Spleen (tissue), 7 donors: ENCODE results near the gene PDE8B.

Source experiments
- CTCF ChIP-seq, 11 experiments: fragments of 200-600 bp in 7 of 11; fragments of 450-650 bp in 4 of 11; sonication (generic) in 4 of 11; IDR thresholded peaks in 8 of 11; conservative IDR thresholded peaks in 3 of 11; 1 replicate in 7 of 11; 2 replicates in 4 of 11; pipeline versions ENCODE4 v1.4.0 to v1.8.0; 2016 to 2021; ENCODE audit warnings: antibody characterized with exemption in 11 of 11, inconsistent platforms in 4 of 11, mild to moderate bottlenecking in 1 of 11
- POLR2A ChIP-seq, 3 donors: fragments of 450-650 bp; IDR thresholded peaks; one replicate each; pipeline ENCODE4 v1.5.1; 2017; ENCODE audit warnings: antibody characterized with exemption in 3 of 3, mild to moderate bottlenecking in 1 of 3
- POLR2AphosphoS5 ChIP-seq, 3 donors: sonication (generic); formaldehyde crosslinking; IDR thresholded peaks; one replicate each; pipeline ENCODE4 v1.5.1; 2017; ENCODE audit warnings: antibody characterized with exemption in 3 of 3
- donor health status: DM: no; HTN: no; CAD: no; lungs with moderate emphysema.
- donor health status: DM: no; HTN: no; CAD: no.
- donor health status: DM: no; HTN: no; CAD: no.

- TF ChIP-seq CTCF (IDR thresholded peaks at IDR 0.05 in 8 of 11, conservative IDR thresholded peaks at IDR 0.05 in 3 of 11) (no peak), POLR2AphosphoS5 (IDR thresholded peaks at IDR 0.05) (no peak), POLR2A (IDR thresholded peaks at IDR 0.05) (no peak)
These were observed 72.0 kb downstream of the PDE8B start for GRCh38 chr5:77282337-77283027.
